ENCODE measurements around the gene PTGES. TPM values are rescaled to one million over a fixed set of nuclear protein-coding genes. Genes with fewer than 3 reads are reported as not detected.
A peak's percentile ranks its signal among the peaks of the same experiment; 100 is the strongest.

Gene PTGES, protein sequence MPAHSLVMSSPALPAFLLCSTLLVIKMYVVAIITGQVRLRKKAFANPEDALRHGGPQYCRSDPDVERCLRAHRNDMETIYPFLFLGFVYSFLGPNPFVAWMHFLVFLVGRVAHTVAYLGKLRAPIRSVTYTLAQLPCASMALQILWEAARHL
- 1.6 and 2.4 TPM in 2 replicates for total RNA-seq (2021)
- long read RNA-seq, transcript PTGES-201 (3 exons, 1,774 nt) = major isoform, 15 of 16 reads
- long read RNA-seq, partial matches to known transcripts = 0 of 16 reads
- long read RNA-seq, other reads (novel, unspliced or antisense) = 1 of 16 reads

GRCh38 chr9:129752900-129753729 is at the start of gene PTGES:
Gene PTGES (minus strand): TSS chr9:129753042. CDS start chr9:129753012, 30 bp downstream.
- Histone ChIP-seq H3K23me2 (ENCODE audit: insufficient read length, low read depth, low read length, poor library complexity, severe bottlenecking) (no peaks in the 10 kb centered on the region), H2AFZ (ENCODE audit: low read length) (no peak within 1 kb of the TSS), H2BK5ac (ENCODE audit: insufficient read length, low read length) (no peak within 1 kb of the TSS), H2BK15ac (ENCODE audit: low read depth, low read length) (no peak within 1 kb of the TSS), H3T11ph (ENCODE audit: low read length) (no peak within 1 kb of the TSS), H3K23ac (ENCODE audit: insufficient read length, low read depth, low read length) (no peak within 1 kb of the TSS), H2BK120ac (ENCODE audit: low read depth, low read length, poor library complexity, severe bottlenecking) (no peak within 1 kb of the TSS), H3K18ac (ENCODE audit: insufficient read length, low read depth, low read length) (peak within 1 kb of the TSS; percentile 18), H3K9ac (ENCODE audit: extremely low read depth, insufficient read length, low read length) (no peak within 1 kb of the TSS), H3K79me2 (ENCODE audit: insufficient read depth, low read length) (no peaks in the 10 kb centered on the region), H3K79me1 (ENCODE audit: insufficient read depth, low read depth, low read length, poor library complexity, severe bottlenecking) (no peaks in the 10 kb centered on the region), H3K14ac (ENCODE audit: insufficient read depth, low read length) (no peak within 1 kb of the TSS), H3K4me2 (ENCODE audit: insufficient read depth, insufficient read length, low read length) (peak within 1 kb of the TSS; percentile 3), H3K4me1 (ENCODE audit: insufficient read depth, low read length) (peaks cover 6% of the 10 kb centered on the region; the same call in 1 of the 2 replicates), H4K5ac (ENCODE audit: insufficient read length, low read depth, low read length) (no peak within 1 kb of the TSS), H2BK20ac (ENCODE audit: low read depth, low read length, poor library complexity, severe bottlenecking) (no peak within 1 kb of the TSS), H2BK12ac (ENCODE audit: insufficient read length, low read depth, low read length) (no peak within 1 kb of the TSS), H4K20me1 (ENCODE audit: control insufficient read depth, insufficient read depth, insufficient read length) (no peaks in the 10 kb centered on the region), H3K27me3 (ENCODE audit: insufficient read depth, low read length) (no peaks in the 10 kb centered on the region), H4K91ac (ENCODE audit: insufficient read length, low read depth, low read length) (no peak within 1 kb of the TSS), H3K56ac (ENCODE audit: insufficient read length, low read depth, low read length) (no peak within 1 kb of the TSS), H3K9me3 (ENCODE audit: control insufficient read depth, low read depth, low read length) (no peaks in the 10 kb centered on the region), H2AK5ac (ENCODE audit: insufficient read length, low read length) (no peak within 1 kb of the TSS), H3K27ac (ENCODE audit: insufficient read length, low read depth, low read length) (no peak within 1 kb of the TSS), H3K4ac (ENCODE audit: low read depth, low read length) (no peak within 1 kb of the TSS), H4K8ac (replicated peaks; ENCODE audit: insufficient read length, low read depth, low read length) (no peak within 1 kb of the TSS)
- TF ChIP-seq CTCF (conservative IDR thresholded peaks at IDR 0.05) = no peak
- Mint-ChIP-seq H3K27me3 (ENCODE audit: low read depth) (peaks cover 14% of the 10 kb centered on the region), H3K9me3 (no peaks in the 10 kb centered on the region), H3K36me3 (ENCODE audit: insufficient read depth in 1 of 3, low read depth in 3 of 3) (no peaks in the 10 kb centered on the region), H3K27ac (peak within 1 kb of the TSS in 2 of 3 experiments; percentile 19 to 40; a peak in 3 of 7 replicates), H3K4me1 (peaks cover 16 to 19% of the 10 kb centered on the region in 2 experiments), H3K4me3 (peak within 1 kb of the TSS in 1 of 2 experiments; percentile 61; a peak in 2 of 5 replicates)
- no CpG with 5 or more reads among the region's 23 CpGs for WGBS (ENCODE audit: extremely low coverage, insufficient read length, low lambda C conversion rate)
- DNase-seq = peak; percentile 78

Measured in H9 (cell line).